Type B pancreatic cell (in vitro differentiated cells): ENCODE results near the gene TXNDC16. TPM values are rescaled to one million over a fixed set of nuclear protein-coding genes. Genes with fewer than 3 reads are reported as not detected.
"Not testable (repeated sequence)": the region's sequence is repeated elsewhere in the genome, so short reads cannot be mapped to it uniquely, and the experiment has no call there.

Source experiments
- DNase-seq: peaks from one replicate; pipeline ENCODE4 v3.0.0; 2021; ENCODE audit warnings: mixed read lengths; ENCODE audit not compliant: unreplicated experiment; ENCODE audit errors: extremely low spot score
- H3K27ac Mint-ChIP-seq: 2 replicates; pipeline ENCODE4 v1.8.0; 2021; ENCODE audit warnings: mild to moderate bottlenecking, mixed read lengths
- H3K27me3 Mint-ChIP-seq: 2 replicates; pipeline ENCODE4 v1.8.0; 2021; ENCODE audit warnings: mixed read lengths
- H3K36me3 Mint-ChIP-seq: 2 replicates; pipeline ENCODE4 v1.8.0; 2021; ENCODE audit warnings: mixed read lengths
- H3K4me1 Mint-ChIP-seq: one replicate; pipeline ENCODE4 v1.8.0; 2021; ENCODE audit warnings: mixed read lengths; ENCODE audit not compliant: unreplicated experiment
- H3K4me3 Mint-ChIP-seq: 2 replicates; pipeline ENCODE4 v1.8.0; 2021; ENCODE audit warnings: mild to moderate bottlenecking, mixed read lengths
- H3K9me3 Mint-ChIP-seq: 2 replicates; pipeline ENCODE4 v1.8.0; 2021; ENCODE audit warnings: mixed read lengths
- CTCF ChIP-seq: fragments of 200-600 bp; sonication (generic); conservative IDR thresholded peaks from 2 replicates; pipeline ENCODE4 v1.5.0; 2021; ENCODE audit warnings: antibody characterized with exemption, mild to moderate bottlenecking
- total RNA-seq: library from RNA; stranded (reverse); gene quantifications from 2 replicates; pipeline ENCODE4 v1.2.1, GENCODE V29; 2021; ENCODE audit warnings: low replicate concordance

The TXNDC16 gene
- total RNA-seq, 1 donor from 2014 or later = 17.2 TPM

- Mint-ChIP-seq H3K27ac (no peak overlapping the region), H3K9me3 (no peaks in the 10 kb centered on the region), H3K27me3 (no peaks in the 10 kb centered on the region), H3K36me3 (peaks cover 4% of the 10 kb centered on the region), H3K4me1 (no peaks in the 10 kb centered on the region), H3K4me3 (no peak overlapping the region)
- TF ChIP-seq CTCF = no peak
- DNase-seq = no peak
Observed at GRCh38 chr14:52590318-52590717, 38.0 kb upstream of the TXNDC16 start.

- TF ChIP-seq CTCF = no peak
- DNase-seq = no peak
- Mint-ChIP-seq H3K4me3 (no peak overlapping the region), H3K9me3 (no peaks in the 10 kb centered on the region), H3K4me1 (no peaks in the 10 kb centered on the region), H3K36me3 (peaks cover 4% of the 10 kb centered on the region), H3K27me3 (no peaks in the 10 kb centered on the region), H3K27ac (no peak overlapping the region)
Observed at GRCh38 chr14:52589646-52590045, 37.3 kb upstream of the TXNDC16 start.

DNA sequence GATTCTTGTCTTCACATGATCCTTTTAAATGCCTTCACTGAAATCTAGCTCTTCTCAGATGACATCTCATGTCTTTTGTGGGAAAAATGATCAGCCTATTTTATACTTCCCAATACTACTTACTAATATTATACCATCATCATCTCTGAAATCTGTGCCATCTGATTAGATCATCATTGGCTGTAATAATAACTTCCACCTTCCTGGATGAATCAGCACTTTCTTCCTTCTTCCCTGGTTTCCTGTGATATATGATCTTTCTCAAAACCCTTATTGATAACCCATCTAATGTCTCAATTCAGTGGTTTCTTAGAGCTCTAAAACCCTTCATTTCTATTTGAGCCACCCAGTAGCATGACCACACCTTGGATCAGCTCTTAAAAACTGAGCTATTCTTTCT, 31.2 kb upstream of the TXNDC16 start:
- no peak overlapping the region for H3K4me3 Mint-ChIP-seq
- no peak overlapping the region for H3K27ac Mint-ChIP-seq
- no peaks in the 10 kb centered on the region for H3K4me1 Mint-ChIP-seq
- no peaks in the 10 kb centered on the region for H3K9me3 Mint-ChIP-seq
- no peaks in the 10 kb centered on the region for H3K27me3 Mint-ChIP-seq
- no peaks in the 10 kb centered on the region for H3K36me3 Mint-ChIP-seq
- TF ChIP-seq CTCF = no peak
- DNase-seq = no peak

DNA sequence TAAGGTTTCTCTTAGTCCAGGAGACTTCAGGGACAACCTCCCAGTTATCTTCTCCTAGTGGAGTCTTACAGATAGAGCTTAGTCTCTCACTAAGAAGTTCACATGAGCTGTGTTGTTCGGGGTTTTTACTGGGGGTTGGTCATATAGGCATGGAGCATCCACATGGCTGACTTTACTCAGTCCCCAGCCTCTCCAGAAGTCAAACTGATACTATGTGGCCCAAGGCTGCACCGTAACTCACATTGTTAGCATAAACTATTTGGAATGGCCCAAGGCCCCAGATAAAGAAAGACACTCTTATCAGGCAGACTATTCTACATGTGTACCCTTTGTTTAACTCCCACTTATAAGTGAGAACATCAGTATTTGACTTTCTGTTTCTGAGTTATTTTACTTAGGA, 23.6 kb upstream of the TXNDC16 start:
- TF ChIP-seq CTCF = no peak
- Mint-ChIP-seq H3K27ac (no peak overlapping the region), H3K9me3 (peaks cover 11% of the 10 kb centered on the region), H3K4me1 (no peaks in the 10 kb centered on the region), H3K36me3 (peaks cover 13% of the 10 kb centered on the region), H3K4me3 (no peak overlapping the region), H3K27me3 (no peaks in the 10 kb centered on the region)
- no peak for DNase-seq

DNA sequence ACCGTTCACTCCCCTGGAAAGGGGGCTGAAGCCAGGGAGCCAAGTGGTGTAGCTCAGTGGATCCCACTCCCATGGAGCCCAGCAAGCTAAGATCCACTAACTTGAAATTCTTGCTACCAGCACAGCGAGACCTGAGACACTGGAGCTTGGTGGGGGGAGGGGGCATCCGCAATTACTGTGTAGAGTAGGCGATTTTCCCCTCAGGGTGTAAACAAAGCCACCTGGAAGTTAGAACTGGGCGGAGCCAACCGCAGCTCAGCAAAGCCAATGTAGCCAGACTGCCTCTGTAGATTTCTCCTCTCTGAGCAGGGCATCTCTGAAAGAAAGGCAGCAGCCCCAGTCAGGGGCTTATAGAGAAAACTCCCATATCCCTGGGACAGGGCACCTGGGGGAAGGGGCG, 16.1 kb upstream of the TXNDC16 start:
- not testable (repeated sequence) for H3K4me3 Mint-ChIP-seq, H3K27ac Mint-ChIP-seq, H3K4me1 Mint-ChIP-seq, DNase-seq, H3K27me3 Mint-ChIP-seq
- H3K36me3 Mint-ChIP-seq = peaks cover 25% of the 10 kb centered on the region
- H3K9me3 Mint-ChIP-seq = peaks cover 22% of the 10 kb centered on the region

GRCh38 chr14:52563120-52563519, 10.8 kb upstream of the TXNDC16 start:
- H3K9me3 Mint-ChIP-seq = no peaks in the 10 kb centered on the region
- no peak overlapping the region for H3K4me3 Mint-ChIP-seq
- peaks cover 9% of the 10 kb centered on the region for H3K36me3 Mint-ChIP-seq
- no peak for DNase-seq
- TF ChIP-seq CTCF = no peak
- H3K4me1 Mint-ChIP-seq = no peaks in the 10 kb centered on the region
- no peak overlapping the region for H3K27ac Mint-ChIP-seq
- no peaks in the 10 kb centered on the region for H3K27me3 Mint-ChIP-seq
